Activated CD4-positive, alpha-beta T cell treated with anti-CD3 and anti-CD28 coated beads for 1 hour (primary cell): ENCODE data around the gene CAPZB.

Experiments
- DNase-seq: peaks from one replicate; pipeline ENCODE4 v3.0.0-alpha.2; 2020

Gene CAPZB

DNA sequence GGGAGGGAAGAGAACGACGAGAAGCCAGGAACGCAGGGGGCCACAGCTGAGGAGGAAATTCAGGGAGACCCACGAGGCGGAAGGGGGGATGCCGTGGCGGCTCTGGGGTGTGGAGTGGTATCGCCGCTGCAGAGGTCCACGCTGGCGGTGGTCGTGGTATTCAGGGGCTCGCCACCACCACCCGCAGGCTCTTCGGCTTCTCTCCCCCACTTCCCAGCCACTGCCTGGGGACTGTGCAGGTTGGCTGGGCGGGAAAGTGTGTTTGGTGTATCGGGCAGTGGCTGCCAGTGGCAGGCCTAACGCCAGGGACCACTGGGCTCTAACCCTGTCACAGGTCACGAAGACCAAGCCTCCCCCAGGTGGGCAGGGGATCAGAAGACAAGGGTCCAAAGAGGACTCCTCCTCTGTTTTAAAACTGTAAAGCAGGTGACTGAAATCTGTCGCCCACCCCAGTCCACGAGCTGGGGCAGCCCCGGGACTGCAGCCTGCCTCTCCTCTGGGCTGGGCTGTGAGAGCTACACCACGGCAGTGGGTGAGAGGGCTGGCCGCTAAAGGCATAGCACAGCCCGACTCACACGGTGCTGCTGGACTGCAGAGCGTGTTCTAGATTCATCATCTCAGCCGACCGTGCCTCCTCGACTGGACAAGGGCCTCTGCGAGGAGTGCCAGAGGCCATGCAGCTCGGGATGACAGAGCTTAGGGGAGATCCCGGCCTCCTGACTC is 142.3 kb downstream of the CAPZB start:
- DNase-seq = no peak

DNA sequence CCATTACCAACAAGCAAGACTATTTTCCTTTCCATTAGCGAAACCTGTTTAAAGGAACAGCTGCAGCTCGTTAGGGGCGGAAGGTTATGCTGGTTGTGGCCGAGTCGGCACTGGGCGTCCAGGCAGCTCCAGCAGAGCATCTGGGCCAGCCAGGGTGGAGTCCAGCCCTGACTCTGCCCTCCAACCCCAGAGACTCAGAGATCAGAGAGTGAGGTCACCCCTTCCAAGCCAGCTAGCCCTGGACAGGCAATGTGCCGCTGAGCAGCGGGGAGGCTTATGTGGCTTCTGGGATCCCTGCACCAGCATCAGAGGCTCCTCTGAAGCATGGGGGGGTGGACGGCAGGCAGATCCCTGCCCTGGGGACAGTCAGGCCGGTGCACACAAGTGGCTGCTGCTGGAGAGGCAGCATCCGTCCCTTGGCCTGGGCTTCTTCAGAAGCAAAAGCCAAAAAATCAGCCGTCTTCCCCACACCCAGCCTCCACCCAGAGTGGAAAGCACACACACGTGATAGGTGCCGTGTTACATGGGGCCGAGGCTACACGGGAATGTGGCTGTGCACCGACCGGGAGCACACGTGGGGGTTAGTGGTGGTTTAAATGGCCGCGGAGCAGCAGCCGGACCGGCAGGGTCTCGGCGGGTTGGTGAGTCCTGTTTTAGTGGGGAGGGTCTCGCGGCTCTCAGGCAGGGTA is 143.1 kb downstream of the CAPZB start:
- no peak for DNase-seq

DNA sequence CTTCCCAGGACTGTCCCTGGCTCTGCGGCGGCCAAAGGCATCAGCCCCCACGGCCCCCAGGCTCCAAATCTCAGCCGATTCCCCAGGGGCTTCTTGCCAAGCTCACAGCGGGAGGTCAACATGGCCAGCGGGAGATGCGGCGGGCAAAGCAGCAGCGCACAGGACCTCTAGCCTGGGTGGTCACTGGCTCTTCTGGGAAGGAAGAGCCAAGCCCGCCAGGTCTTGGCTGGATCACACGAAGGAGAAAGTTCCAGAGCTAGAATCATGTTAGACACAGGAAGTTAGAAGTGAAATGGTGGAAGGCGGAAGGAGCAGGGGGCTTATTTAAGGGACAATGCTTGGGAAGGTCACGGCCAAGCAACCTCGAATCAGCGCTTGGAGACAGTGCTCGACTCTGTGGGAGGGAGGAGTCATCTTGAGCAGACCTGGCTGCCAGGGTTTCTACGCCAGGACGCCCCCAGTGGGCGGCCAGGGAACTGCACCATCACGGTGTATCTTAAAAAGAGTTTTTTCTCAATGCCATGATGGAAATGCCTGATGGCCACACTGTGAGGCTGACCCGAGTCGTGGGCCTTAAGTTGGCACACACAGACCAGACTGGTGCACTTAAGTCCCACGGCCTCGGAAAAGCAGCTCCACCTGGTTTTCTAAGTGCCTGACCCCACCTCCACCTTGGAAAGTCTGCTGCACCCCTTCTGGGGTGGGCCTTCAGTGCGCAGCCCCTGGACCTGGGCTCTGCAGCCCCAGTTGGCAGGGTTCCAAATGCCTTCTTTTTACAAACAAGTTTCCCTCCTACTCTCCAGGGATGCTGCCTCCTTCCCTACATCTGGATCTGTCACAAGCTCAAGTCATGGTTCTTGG is 143.9 kb downstream of the CAPZB start:
- peak; percentile 62 for DNase-seq

DNA sequence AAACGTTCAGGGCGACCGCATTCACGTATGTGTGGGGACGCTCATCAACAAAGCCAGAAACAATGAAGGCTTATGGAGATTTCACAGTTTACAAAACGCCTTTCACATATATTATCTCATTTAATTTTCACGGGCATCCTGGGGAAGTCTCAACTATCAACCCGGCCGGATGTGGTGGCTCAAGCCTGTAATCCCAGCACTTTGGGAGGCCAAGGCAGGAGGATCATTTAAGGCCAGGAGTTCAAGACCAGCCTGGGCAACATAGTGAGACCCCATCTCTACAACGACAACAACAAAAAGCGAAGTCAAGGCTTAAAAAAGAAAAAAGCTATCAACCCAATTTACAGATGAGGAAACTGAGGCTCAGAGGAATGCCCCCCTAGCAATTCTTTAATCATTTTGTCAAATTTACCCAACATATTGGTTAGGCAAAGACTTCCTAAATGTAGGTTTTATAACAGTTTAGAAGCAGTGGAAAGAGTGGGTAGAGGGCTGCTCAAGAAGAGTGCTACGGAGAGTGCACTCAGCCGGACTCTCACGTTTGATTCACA is 144.9 kb downstream of the CAPZB start:
- DNase-seq = no peak

DNA sequence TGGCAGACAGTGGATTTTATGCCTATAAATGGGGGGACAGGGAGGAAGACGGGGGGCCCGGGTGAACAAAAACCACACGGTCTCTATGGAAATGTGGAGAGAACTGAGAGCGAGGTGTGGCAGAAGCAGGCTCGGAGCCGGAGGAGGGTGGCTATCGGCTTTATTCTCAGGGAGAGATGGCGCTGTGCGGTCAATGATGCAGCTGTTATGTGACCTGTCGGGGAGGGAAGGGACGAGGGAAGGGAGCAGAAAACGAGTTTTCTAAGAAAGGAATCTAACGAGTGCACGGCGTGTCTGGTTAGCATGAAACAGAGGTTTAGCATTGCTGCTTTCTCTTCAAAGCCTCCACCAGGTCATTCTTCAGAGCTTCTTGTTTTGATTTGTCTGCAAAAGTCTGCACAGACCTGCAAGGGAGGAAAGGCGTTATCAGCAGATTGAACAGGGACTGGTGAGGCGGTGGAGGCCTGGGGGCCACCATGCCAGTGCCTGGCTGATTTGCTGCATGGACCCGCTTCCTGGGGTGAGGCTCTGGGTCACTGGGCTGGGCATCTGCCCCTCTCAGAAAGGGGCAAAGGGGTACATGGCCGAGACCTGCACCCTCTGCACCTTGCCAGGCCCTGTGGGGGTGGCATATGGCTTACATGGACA is 146.0 kb downstream of the CAPZB start:
- no peak for DNase-seq

DNA sequence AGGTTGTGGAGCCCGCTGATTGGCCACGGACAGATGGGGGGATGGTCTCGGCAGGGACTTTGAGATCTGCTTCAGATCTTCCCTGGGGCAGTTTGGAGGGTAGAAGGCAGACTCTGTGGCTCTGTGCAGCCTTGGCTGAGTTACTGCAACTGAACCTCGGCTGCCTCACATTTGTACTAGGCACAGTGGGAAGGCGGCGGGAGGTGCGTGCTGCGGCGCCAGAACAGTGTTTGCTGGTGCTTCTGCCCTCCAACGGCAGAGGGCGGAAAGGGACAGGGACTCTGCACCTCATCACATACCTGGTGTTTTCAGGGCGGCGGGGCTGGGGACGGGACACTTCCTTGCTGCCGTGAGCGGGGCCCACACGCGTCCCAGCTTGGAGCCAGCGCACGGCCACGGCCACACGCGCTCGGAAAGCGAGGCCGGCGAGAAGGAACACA is 147.0 kb downstream of the CAPZB start:
- DNase-seq = no peak

DNA sequence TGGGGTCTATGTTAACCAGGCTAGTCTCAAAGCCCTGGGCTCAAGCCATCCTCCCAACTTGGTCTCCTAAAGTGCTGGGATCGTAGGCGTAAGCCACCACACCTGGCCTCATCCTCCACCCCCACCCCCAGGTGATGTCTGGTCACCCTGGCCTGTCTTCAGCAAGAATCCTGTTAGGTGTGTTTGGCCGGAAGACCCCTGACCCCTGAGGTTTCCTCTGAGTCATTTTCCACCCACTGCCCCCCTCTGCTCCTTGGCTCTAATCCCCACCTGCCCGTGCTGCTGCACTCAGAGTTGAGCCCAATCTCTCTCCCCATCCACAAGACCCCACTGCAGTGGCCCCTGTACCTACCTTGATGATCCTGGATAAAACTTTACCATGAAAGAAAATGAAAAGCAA is 148.1 kb downstream of the CAPZB start:
- no peak for DNase-seq

DNA sequence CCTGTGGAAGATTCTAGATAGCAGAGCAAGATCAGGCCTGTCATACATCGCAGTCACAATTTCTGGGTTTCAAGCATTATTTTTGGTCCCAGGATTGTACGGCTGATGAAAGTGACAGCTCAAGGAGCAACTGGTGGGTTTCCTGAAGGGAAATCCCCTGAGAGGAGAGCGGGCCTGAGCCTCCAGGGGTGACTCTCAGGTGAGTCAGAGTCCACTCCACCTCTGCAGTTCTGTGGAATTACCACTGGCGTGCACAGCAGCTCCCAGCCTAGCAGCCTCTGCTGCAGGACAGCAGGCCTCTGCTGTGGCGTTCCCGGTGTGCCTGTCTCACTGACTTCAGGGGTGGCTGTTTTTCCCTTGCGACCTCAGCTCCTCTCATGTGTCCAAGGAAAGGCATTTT is 148.8 kb downstream of the CAPZB start:
- no peak for DNase-seq

DNA sequence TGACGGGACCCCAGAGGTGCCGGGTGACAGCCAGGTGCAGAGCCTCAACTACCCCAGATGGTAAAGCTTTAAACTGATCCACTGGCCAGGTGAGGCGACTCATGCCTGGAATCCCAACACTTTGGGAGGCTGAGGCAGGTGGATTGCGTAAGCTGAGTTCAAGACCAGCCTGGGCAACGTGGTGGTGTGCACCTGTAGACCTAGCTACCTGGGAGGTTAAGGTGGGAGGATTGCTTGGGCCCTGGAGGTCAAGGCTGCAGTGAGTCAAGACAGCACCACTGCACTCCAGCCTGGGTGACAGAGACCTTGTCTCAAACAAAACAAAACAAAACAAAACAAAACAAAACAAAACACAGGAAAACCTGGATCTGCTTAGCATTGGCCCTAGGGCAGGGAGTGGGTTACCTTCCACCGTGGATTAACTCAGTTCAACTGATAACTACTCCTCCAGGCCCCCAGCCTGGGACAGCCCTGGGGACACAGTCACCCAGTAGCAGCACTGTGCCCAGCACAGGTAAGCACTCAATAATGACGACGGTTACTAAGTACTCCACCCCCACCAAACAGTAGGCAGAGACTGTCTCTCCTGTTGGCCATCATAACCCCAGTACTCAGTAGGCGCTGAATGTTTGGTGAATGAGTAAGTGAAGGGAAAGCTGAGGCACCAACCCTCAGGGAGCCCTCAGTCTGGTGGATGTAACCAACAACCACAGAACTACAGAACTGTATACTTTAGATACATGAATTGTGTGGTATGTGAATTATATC is 151.6 kb downstream of the CAPZB start:
- no peak for DNase-seq

DNA sequence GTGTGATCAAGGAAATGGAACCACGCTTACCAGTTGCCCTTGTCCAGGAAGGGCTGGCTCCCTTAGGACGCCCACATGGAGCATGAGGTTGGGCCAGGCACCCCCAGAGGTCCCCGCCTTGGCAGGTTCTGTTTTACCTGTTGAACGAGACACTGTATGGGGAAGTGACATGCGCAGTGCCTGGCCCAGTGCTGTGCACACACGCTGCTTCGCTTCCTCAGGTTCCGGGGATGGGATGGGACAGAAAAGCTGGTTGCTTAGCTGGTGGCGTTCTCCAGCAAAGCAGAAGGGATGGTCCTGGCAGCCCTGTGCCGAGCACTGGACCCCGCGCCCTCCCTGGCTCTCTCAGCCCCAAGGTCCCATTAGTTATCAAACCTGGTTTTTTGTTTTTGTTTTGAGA is 152.5 kb downstream of the CAPZB start:
- DNase-seq = no peak

DNA sequence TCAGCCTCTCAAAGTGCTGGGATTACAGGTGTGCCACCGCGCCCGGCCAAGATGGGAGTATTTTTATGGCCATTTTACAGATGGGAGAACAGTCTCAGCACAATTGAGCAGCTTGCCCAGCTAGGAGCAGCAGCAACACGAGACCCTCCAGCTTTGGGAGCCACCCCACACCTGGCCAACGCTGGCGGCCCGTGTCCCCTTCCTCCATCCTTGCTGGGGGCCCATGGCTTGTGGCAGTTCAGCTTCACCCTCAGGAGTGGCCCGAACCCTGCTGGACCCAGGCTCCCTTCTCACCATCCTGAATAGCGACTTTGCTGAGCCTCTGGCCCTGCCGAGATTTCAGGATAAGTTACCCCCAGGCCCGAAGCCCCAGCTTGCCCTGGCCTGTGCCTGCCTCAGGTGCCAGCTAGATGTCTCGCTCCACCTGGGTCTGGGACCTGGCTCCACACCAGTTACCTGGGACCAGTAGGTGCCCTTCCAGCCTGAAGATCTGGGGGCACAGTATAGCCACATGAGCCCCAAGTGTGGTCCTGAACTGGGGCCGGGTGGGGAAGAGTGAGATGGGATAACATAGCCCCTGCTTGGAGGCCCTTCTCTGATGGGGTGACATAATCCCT is 154.0 kb downstream of the CAPZB start:
- DNase-seq = no peak

DNA sequence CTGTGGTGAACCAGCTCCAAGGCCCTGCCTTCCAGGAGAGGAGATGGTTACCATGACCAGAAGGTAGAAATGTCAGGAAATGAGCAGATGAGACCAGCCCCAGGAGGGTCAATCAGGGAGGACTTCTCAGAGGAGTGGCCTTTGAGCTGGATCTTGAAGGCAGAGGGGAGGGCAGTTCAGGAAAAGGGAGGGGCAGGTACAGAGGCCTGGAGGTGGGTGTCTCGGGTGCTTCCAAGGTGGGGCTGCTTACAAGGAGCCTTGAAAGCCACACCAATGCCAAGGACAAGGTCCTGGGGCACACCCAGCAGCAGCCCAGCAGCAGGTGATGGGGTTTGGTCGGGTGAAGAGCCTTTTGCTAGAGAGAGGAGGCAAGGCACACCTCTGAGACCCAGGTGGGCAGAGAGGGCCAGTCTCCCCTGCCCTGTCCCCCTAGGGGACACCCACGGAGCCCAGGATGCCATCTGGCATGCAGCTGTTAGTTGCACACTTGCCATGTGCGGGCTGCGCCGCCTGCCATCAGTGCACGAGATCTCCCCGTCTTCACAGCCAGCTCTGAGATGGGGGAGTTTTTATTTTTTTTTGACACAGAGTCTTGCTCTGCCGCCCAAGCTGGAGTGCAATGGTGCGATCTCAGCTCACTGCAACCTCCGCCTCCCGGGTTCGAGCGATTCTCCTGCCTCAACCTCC is 154.7 kb downstream of the CAPZB start:
- no peak for DNase-seq

DNA sequence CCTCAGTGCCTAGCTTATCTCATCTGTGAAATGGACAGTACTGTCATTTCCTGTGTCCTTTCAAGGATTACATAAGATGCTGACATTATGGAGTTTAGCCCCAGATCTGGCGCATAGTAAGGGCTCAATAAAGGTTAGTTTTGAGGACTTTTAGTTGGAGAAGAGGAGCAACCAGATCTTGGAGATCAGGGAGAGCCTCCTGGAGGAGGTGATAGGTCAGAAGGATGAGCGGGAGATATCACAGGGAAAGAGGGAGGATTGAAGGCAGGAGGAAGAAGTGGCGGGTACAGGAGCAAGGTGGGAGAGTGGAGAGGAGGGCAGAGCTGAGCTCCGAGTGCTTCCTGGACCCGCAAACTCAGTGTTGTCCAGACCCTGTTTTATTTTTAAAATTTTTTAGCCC is 155.7 kb downstream of the CAPZB start:
- no peak for DNase-seq

DNA sequence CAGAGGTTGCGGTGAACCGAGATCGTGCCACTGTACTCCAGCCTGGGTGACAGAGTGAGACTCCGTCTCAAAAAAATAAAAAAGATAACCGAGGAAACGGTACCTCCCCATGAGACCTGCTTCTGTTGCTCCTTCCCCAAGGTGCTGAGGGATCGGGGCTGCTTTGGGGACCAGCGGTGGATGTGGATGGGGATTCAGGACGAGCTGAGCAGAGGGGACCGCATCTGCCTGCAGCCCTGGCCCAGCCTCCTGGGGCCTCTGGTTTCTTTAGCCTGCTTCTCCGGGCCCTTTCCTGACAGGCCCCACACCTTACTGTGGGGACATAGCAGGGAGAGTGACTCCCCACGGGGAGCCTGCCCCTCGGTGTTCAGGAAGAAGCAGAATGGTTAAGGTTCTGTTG is 156.2 kb downstream of the CAPZB start:
- DNase-seq = no peak

DNA sequence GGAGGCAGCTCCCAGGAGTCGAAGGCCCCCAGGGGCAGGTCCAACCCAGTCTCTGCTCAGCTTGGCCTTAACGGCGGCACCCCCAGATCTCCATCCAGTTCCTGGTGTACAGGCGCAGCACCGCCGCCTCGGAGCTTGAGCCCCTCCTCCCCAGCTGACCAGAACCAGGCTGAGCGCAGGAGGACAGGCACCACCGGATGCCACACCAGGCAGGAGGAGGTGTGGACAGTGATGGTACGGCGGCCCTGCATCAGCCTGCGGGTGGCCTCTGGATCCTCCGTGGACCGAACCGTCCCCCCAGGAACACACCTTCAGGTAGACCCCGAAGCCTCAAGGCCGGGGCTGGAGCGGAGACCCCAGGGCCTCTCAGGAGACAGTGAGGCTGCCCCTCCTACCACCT is 156.9 kb downstream of the CAPZB start:
- no peak for DNase-seq

DNA sequence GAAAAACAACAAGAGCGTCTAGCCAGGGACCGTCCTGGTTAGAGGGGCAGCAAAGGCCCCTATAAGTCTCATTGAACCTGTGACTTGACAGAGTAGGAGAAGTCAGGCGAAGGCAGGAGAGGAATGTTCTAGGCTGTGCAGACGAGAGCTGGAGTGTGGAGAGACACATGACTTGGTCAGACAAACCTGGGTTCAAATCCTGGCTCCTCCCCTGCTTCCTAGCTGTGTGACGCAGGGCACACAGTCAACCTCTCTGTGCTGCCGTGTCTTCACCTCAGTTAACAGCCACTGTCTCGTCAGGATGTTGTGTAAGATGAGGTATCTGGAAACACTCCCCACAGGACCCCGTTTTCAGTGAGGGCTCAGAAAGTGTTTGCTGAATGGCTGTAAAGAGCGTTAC is 157.6 kb downstream of the CAPZB start:
- no peak for DNase-seq

DNA sequence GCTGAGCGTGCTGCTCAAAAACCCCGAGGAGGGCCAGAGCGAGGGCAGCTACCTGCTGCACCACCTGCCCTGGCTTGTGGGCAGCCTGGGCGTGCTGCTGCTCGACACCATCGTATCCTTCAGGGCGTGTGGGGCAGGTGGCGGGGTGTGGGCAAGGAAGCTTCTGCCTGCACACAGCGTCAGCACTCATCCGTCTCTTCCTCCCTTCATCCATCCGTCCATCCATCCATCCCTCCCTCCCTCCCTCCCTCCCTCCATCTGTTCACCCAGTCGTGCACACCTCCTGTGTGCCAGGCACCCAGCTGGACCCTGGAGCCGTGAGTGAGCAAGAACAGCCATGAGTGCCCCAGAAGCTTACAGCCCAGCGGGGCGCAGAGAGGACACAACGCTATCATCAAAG is 158.0 kb downstream of the CAPZB start:
- DNase-seq = no peak

DNA sequence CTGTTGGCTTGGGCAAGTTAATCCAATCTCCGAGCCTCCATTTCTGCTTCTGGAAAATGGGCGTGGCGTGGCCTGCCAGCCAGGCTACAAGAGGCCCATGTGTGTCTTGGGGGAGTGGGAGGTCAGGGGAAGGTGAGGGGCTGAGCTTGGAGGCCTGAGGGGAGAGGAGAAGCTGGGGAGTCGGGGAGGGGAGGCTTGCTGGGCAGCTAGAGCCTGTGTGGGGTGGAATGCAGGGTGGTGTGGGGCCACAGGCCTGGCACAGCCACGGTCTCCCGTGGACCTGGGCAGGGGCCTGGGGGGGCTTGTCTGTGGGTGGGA is 158.6 kb downstream of the CAPZB start:
- no peak for DNase-seq

DNA sequence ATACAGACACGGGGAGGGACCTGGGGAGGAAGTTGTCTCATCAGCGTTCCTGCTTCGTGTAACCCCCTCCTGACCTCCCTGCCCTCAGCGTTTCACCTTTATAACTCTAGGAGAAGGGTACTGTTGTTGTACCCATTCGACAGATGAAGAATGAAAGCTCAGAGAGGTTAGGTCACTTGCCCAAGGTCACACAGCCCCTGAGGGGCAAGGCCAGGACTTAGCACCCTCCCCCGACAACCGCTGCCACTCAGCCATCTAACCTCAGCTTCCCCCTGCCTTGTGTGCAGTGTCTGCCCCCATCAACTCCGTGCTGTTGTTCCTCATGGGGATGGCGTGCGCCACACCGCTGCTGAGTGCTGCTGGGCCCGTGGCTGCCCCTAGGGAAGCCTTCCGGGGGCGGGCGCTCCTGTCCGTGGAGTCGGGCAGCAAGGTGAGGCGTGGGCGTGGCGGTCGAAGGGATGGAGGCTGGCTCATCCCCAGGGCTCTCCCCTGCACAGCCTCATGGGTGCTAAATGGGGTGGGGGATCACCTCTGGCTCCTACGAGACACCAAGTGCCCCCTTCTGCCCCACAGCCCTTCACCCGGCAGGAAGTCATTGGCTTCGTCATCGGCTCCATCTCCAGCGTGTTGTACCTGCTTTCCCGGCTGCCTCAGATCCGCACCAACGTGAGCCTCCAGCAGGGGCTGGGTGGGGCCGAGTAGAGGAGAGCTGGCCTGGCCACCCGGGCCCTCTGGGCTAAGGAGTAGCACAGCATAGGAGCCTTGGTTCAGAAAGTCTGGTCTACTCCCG is 159.2 kb downstream of the CAPZB start:
- no peak for DNase-seq

DNA sequence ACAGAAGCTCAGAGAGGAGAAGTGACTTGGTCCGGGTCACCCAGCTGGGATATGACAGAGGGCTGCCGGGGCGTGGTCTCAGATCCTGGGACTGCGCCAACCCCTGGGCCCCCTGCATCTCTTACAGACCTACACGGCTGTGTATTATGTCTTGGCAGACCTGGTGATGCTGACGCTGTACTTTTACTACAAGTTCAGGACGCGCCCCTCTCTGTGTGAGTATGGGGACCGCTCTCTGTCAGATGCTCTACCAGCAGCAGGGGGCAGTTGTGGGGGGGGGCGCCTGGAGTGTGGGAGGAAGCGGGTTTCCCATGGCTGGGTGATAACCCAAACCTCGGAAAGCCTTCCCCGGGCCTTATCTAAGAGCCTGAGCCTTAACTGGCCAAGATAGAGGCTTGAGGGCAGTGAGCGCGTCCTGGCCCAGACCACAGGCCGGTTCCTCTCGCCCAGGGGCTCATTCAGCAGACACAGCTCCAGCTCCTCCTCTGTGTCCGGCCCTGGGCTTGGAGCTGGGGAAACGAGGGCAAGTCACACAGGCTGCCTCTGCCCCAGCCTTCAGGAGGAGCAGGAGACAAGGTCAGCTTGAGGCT is 159.9 kb downstream of the CAPZB start:
- no peak for DNase-seq
